HCT116 (cell line): ENCODE data around the gene LMO2. TPM values are rescaled to one million over a fixed set of nuclear protein-coding genes. Genes with fewer than 3 reads are reported as not detected.

Experiments
- ATAC-seq: fragments of 200-7000 bp; cut with Tn5 transposase; 2 replicates; pipeline ENCODE4 v1.9.1; 2020; ENCODE audit warnings: mild to moderate bottlenecking, moderate library complexity
- BruUV-seq: library from RNA; stranded (reverse); fragments of 400-500 nt; replicated peaks from 2 replicates; lab custom pipeline; 2021; lab: Mats Ljungman, UMichigan
- CTCF ChIA-PET: fragments of 300-600 bp; sonication (Branson Sonifier 250); formaldehyde crosslinking; loops from one replicate; lab custom pipeline; 2021; ENCODE audit warnings: antibody characterized with exemption; lab: Charles Lee
- POLR2A ChIA-PET: fragments of 300-600, 350-600 bp; sonication (Branson Sonifier 250); formaldehyde crosslinking; loops from one replicate; lab custom pipeline; 2021; ENCODE audit warnings: antibody characterized with exemption; lab: Charles Lee
- RAD21 ChIA-PET, 2 experiments: fragments of 300-600 bp; sonication (Branson Sonifier 250); formaldehyde crosslinking; loops; one replicate each; lab custom pipeline; 2023; ENCODE audit warnings: low total read pairs in 2 of 2; ENCODE audit not compliant: uncharacterized antibody in 2 of 2, unreplicated experiment in 2 of 2, low non-redundant PET in 1 of 2; lab: Charles Lee
- DNase-seq: peaks from one replicate; pipeline ENCODE4 v3.0.0-alpha.2; 2010; ENCODE audit warnings: low read depth, low spot score
- H2AFZ ChIP-seq: fragments of 200-600 bp; shearing (Covaris generic), sonication (generic); 2 replicates; pipeline ENCODE4 v1.6.1; 2017; ENCODE audit warnings: low read depth, mixed run types, mixed read lengths, antibody characterized with exemption, low read length; ENCODE audit not compliant: poor library complexity, severe bottlenecking
- H3K27ac ChIP-seq: 2 replicates; pipeline ENCODE4 v1.5.1; 2012; ENCODE audit warnings: low read depth, low read length
- H3K27me3 ChIP-seq: fragments of 200-600 bp; sonication (generic); 2 replicates; pipeline ENCODE4 v1.6.1; 2016; ENCODE audit warnings: mixed run types, low read length, mixed read lengths; ENCODE audit not compliant: insufficient read depth
- H3K36me3 ChIP-seq, 2 experiments: fragments of 200-500 bp in 1 of 2; fragments of 200-600 bp in 1 of 2; sonication (Bioruptor generic) in 1 of 2; sonication (generic) in 1 of 2; 2 replicates each; pipeline versions ENCODE4 v1.5.1 to v1.6.1; 2014 to 2016; ENCODE audit warnings: low read length in 2 of 2, inconsistent platforms in 1 of 2, mixed read lengths in 1 of 2, mixed run types in 1 of 2; ENCODE audit not compliant: insufficient read depth in 2 of 2, control insufficient read depth in 1 of 2
- H3K4me1 ChIP-seq, 2 experiments: fragments of 200-600 bp in 1 of 2; sonication (generic) in 1 of 2; 2 replicates each; pipeline versions ENCODE4 v1.5.1 to v1.6.1; 2012 to 2017; ENCODE audit warnings: low read length in 2 of 2, inconsistent platforms in 1 of 2, mild to moderate bottlenecking in 1 of 2, mixed read lengths in 1 of 2, mixed run types in 1 of 2, moderate library complexity in 1 of 2; ENCODE audit not compliant: insufficient read depth in 2 of 2, control insufficient read depth in 1 of 2
- H3K4me2 ChIP-seq: fragments of 200-600 bp; sonication (generic); 2 replicates; pipeline ENCODE4 v1.6.1; 2017; ENCODE audit warnings: mixed run types, low read length, mixed read lengths
- H3K4me3 ChIP-seq, 2 experiments: fragments of 200-600 bp in 1 of 2; sonication (generic) in 1 of 2; replicated peaks in 1 of 2; 2 replicates each; pipeline ENCODE4 v1.5.1; 2011 to 2016; ENCODE audit warnings: low read length in 2 of 2, control low read depth in 1 of 2, low read depth in 1 of 2, mild to moderate bottlenecking in 1 of 2, mixed read lengths in 1 of 2, mixed run types in 1 of 2
- H3K79me2 ChIP-seq: fragments of 200-600 bp; sonication (generic); 2 replicates; pipeline ENCODE4 v1.6.1; 2017; ENCODE audit warnings: mild to moderate bottlenecking, mixed run types, low read length, moderate library complexity, mixed read lengths; ENCODE audit not compliant: insufficient read depth
- H3K9ac ChIP-seq: fragments of 200-600 bp; sonication (generic); 2 replicates; pipeline ENCODE4 v1.6.1; 2016; ENCODE audit warnings: low read length, mixed read lengths
- H3K9me2 ChIP-seq: fragments of 200-600 bp; sonication (generic), shearing (Covaris generic); 2 replicates; pipeline ENCODE4 v1.6.1; 2017; ENCODE audit warnings: mixed run types, mild to moderate bottlenecking, moderate library complexity; ENCODE audit not compliant: insufficient read depth
- H3K9me3 ChIP-seq, 2 experiments: fragments of 200-500 bp in 1 of 2; fragments of 200-600 bp in 1 of 2; sonication (Bioruptor generic) in 1 of 2; sonication (generic) in 1 of 2; 2 replicates each; pipeline ENCODE4 v1.6.1; 2014 to 2017; ENCODE audit warnings: low read length in 2 of 2, mixed read lengths in 2 of 2, inconsistent platforms in 1 of 2, low read depth in 1 of 2, mild to moderate bottlenecking in 1 of 2, mixed run types in 1 of 2, moderate library complexity in 1 of 2; ENCODE audit not compliant: control insufficient read depth in 1 of 2, insufficient read depth in 1 of 2
- H4K20me1 ChIP-seq: fragments of 200-600 bp; sonication (generic), shearing (Covaris generic); 2 replicates; pipeline ENCODE4 v1.6.1; 2017; ENCODE audit warnings: mixed run types, mild to moderate bottlenecking, moderate library complexity; ENCODE audit not compliant: insufficient read depth
- CBX3 ChIP-seq: IDR thresholded peaks from 2 replicates; pipeline ENCODE4 v1.6.1; 2012; ENCODE audit warnings: low read depth
- ELF1 ChIP-seq: IDR thresholded peaks from 2 replicates; pipeline ENCODE4 v1.6.1; 2012; ENCODE audit warnings: low read depth, borderline replicate concordance
- EZH2phosphoT487 ChIP-seq: fragments of 200-600 bp; IDR thresholded peaks from 2 replicates; pipeline ENCODE4 v1.6.1; 2018; ENCODE audit warnings: antibody characterized with exemption, borderline replicate concordance
- JUND ChIP-seq: IDR thresholded peaks from 2 replicates; pipeline ENCODE4 v1.6.1; 2012
- POLR2AphosphoS5 ChIP-seq: IDR thresholded peaks from 2 replicates; pipeline ENCODE4 v1.6.1; 2011; ENCODE audit warnings: mild to moderate bottlenecking, low read depth, low read length, moderate library complexity
- RAD21 ChIP-seq: IDR thresholded peaks from 2 replicates; pipeline ENCODE4 v1.6.1; 2012; ENCODE audit warnings: low read depth, mild to moderate bottlenecking
- SP1 ChIP-seq: IDR thresholded peaks from 2 replicates; pipeline ENCODE4 v1.6.1; 2012; ENCODE audit warnings: low read depth
- SRF ChIP-seq: IDR thresholded peaks from 2 replicates; pipeline ENCODE4 v1.6.1; 2012; ENCODE audit warnings: low read depth
- TCF7L2 ChIP-seq: IDR thresholded peaks from 2 replicates; pipeline ENCODE4 v1.7.0; 2011; ENCODE audit warnings: borderline replicate concordance, inconsistent platforms; ENCODE audit not compliant: insufficient read depth, insufficient read length; ENCODE audit errors: extremely low read depth
- ZNF274 ChIP-seq: fragments of 200-500 bp; sonication (Bioruptor generic); IDR thresholded peaks from 2 replicates; pipeline ENCODE4 v1.6.1; 2014; ENCODE audit warnings: mild to moderate bottlenecking, low read depth, low read length, inconsistent platforms
- intact Hi-C: fragments of 100-400 bp; cut with micrococcal nuclease; formaldehyde crosslinking; loops from 2 replicates; pipeline ENCODE4 v1.10.0; 2022
- total RNA-seq: library from RNA; stranded (reverse); gene quantifications from one replicate; pipeline ENCODE4 v1.2.1, GENCODE V29; 2021; ENCODE audit not compliant: unreplicated experiment
- TF ChIP-seq, protein P1 (sequence below): IDR thresholded peaks from 2 replicates; pipeline ENCODE4 v1.6.1; 2012
- TF ChIP-seq, protein P2 (sequence below): IDR thresholded peaks from 2 replicates; pipeline ENCODE4 v1.6.1; 2012; ENCODE audit warnings: low read depth
- TF ChIP-seq, protein P3 (sequence below), 3 experiments: fragments of 200-600 bp in 1 of 3; sonication (generic) in 1 of 3; IDR thresholded peaks in 2 of 3; conservative IDR thresholded peaks in 1 of 3; 2 replicates each; pipeline ENCODE4 v1.5.1; 2012 to 2017; ENCODE audit warnings: low read depth in 2 of 3, low read length in 2 of 3, antibody characterized with exemption in 1 of 3, borderline replicate concordance in 1 of 3, control low read depth in 1 of 3, mild to moderate bottlenecking in 1 of 3, mixed read lengths in 1 of 3, mixed run types in 1 of 3, moderate library complexity in 1 of 3; ENCODE audit not compliant: insufficient read depth in 1 of 3

The LMO2 gene
- total RNA-seq, 1 experiment from 2014 or later = 2.8 TPM

DNA sequence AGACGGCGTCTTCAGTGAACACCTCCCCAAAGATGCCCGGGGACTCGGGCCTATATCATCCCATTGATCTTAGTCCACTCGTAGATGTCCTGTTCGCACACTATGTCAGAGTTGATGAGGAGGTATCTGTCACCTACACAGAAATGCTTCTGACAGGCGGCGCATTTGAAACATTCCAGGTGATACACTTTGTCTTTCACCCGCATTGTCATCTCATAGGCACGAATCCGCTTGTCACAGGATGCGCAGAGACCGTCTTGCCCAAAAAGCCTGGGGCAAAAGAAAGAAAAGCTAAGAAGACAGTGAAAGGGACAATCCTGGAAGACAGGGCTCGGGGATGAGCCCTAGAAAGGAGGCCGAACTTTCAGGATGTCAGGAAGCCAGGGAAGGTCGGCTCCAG is 32.6 kb downstream of the LMO2 start:
- no peaks in the 10 kb centered on the region for H3K9me3 ChIP-seq
- no peak overlapping the region for H3K9ac ChIP-seq
- intact Hi-C loops = loop anchor here (5.0 to 10.0 kb wide), 2 partner anchors 128 to 1035 kb away; no protein-coding TSS in a partner anchor
- no peak overlapping the region for H2AFZ ChIP-seq
- BruUV-seq = no TSS peak
- DNase-seq = no peak
- ChIA-PET CTCF (interaction anchor here (1.9 to 2.2 kb wide), 2 partner anchors 112 to 129 kb away, joined by 8 to 9 read pairs; no protein-coding TSS in a partner anchor), POLR2A (no interaction called here)
- TF ChIP-seq, protein P1, sequence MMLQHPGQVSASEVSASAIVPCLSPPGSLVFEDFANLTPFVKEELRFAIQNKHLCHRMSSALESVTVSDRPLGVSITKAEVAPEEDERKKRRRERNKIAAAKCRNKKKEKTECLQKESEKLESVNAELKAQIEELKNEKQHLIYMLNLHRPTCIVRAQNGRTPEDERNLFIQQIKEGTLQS = no peak
- TF ChIP-seq ZNF274 = no peak
- TF ChIP-seq SP1 = no peak
- no peak for TF ChIP-seq ELF1
- TF ChIP-seq, all 23 proteins: peak for 0
- H3K4me1 ChIP-seq = peaks cover 0 to 3% of the 10 kb centered on the region in 2 experiments; a peak in 1 of 4 replicates
- RAD21 ChIA-PET = no interaction called here
- ATAC-seq = no peak
- no peaks in the 10 kb centered on the region for H3K9me2 ChIP-seq
- H3K27ac ChIP-seq = no peak overlapping the region
- no peak overlapping the region for H3K4me2 ChIP-seq
- H3K4me3 ChIP-seq = no peak overlapping the region
- no peaks in the 10 kb centered on the region for H3K79me2 ChIP-seq
- H4K20me1 ChIP-seq = no peaks in the 10 kb centered on the region
- H3K27me3 ChIP-seq = no peaks in the 10 kb centered on the region
- no peaks in the 10 kb centered on the region for H3K36me3 ChIP-seq

DNA sequence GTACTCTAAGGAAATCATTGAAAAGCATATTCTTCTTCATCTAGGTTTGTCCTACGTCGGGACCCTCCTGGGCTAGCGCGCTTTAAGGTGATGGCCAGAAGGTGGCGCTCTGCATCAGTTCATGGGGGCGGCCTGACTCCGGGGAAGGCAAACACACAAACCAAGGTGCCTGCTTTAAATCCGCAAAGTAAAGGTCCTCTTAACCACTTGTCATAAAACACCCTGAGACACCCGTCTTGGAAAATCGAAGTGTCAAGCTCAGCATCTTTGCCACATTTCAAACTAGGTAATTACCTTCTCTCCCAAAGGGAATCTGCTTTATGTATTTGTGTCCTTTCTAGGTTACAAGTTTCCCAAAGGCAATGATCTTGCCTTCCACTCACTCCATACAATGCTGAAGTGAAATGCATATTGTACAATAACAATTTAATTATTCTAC is 33.9 kb downstream of the LMO2 start:
- Histone ChIP-seq H3K27ac (no peak overlapping the region), H3K27me3 (no peaks in the 10 kb centered on the region), H4K20me1 (no peaks in the 10 kb centered on the region), H3K9me2 (no peaks in the 10 kb centered on the region), H3K4me1 (peaks cover 0 to 3% of the 10 kb centered on the region in 2 experiments; a peak in 1 of 4 replicates), H2AFZ (peak overlapping the region; percentile 79), H3K9me3 (no peaks in the 10 kb centered on the region), H3K79me2 (no peaks in the 10 kb centered on the region), H3K9ac (no peak overlapping the region), H3K4me2 (no peak overlapping the region; the same call in 1 of the 2 replicates), H3K36me3 (no peaks in the 10 kb centered on the region), H3K4me3 (no peak overlapping the region)
- ChIA-PET CTCF (interaction anchor here (1.0 to 3.2 kb wide), 3 partner anchors 113 to 130 kb away, joined by 4 to 14 read pairs (median 9); no protein-coding TSS in a partner anchor), RAD21 (interaction anchor here in 1 of 2 experiments (0.7 kb wide), 1 partner anchor 37 kb away, joined by 3 read pairs; no protein-coding TSS in a partner anchor), POLR2A (no interaction called here)
- intact Hi-C loops = loop anchor here (1.0 to 10.0 kb wide), 4 partner anchors 113 to 1037 kb away; no protein-coding TSS in a partner anchor
- ATAC-seq (peak; percentile 99), DNase-seq (peak; percentile 55)
- BruUV-seq = no TSS peak
- TF ChIP-seq POLR2AphosphoS5 (no peak), ELF1 (no peak), SRF (no peak), RAD21 (peak; percentile 97), EZH2phosphoT487 (no peak), CBX3 (no peak), JUND (no peak), TCF7L2 (no peak)
- TF ChIP-seq, protein P2, sequence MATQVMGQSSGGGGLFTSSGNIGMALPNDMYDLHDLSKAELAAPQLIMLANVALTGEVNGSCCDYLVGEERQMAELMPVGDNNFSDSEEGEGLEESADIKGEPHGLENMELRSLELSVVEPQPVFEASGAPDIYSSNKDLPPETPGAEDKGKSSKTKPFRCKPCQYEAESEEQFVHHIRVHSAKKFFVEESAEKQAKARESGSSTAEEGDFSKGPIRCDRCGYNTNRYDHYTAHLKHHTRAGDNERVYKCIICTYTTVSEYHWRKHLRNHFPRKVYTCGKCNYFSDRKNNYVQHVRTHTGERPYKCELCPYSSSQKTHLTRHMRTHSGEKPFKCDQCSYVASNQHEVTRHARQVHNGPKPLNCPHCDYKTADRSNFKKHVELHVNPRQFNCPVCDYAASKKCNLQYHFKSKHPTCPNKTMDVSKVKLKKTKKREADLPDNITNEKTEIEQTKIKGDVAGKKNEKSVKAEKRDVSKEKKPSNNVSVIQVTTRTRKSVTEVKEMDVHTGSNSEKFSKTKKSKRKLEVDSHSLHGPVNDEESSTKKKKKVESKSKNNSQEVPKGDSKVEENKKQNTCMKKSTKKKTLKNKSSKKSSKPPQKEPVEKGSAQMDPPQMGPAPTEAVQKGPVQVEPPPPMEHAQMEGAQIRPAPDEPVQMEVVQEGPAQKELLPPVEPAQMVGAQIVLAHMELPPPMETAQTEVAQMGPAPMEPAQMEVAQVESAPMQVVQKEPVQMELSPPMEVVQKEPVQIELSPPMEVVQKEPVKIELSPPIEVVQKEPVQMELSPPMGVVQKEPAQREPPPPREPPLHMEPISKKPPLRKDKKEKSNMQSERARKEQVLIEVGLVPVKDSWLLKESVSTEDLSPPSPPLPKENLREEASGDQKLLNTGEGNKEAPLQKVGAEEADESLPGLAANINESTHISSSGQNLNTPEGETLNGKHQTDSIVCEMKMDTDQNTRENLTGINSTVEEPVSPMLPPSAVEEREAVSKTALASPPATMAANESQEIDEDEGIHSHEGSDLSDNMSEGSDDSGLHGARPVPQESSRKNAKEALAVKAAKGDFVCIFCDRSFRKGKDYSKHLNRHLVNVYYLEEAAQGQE = no peak
- TF ChIP-seq, protein P1 = no peak
- TF ChIP-seq, protein P3, sequence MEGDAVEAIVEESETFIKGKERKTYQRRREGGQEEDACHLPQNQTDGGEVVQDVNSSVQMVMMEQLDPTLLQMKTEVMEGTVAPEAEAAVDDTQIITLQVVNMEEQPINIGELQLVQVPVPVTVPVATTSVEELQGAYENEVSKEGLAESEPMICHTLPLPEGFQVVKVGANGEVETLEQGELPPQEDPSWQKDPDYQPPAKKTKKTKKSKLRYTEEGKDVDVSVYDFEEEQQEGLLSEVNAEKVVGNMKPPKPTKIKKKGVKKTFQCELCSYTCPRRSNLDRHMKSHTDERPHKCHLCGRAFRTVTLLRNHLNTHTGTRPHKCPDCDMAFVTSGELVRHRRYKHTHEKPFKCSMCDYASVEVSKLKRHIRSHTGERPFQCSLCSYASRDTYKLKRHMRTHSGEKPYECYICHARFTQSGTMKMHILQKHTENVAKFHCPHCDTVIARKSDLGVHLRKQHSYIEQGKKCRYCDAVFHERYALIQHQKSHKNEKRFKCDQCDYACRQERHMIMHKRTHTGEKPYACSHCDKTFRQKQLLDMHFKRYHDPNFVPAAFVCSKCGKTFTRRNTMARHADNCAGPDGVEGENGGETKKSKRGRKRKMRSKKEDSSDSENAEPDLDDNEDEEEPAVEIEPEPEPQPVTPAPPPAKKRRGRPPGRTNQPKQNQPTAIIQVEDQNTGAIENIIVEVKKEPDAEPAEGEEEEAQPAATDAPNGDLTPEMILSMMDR (IDR thresholded peaks at IDR 0.05 in 2 of 3, conservative IDR thresholded peaks at IDR 0.05 in 1 of 3; ENCODE audit: borderline replicate concordance in 1 of 3, insufficient read depth in 1 of 3, low read depth in 2 of 3, low read length in 2 of 3) = peak; percentile 88 to 98 (median 95)
